ENCODE data around the gene OR52B6. TPM values are rescaled to one million over a fixed set of nuclear protein-coding genes. Genes with fewer than 3 reads are reported as not detected.

The OR52B6 gene
- total and polyA plus RNA-seq, 2 of the 13 experiments (the other 11 are each of a cell fraction or from before 2014, with no cell fraction given) = not detected

DNA sequence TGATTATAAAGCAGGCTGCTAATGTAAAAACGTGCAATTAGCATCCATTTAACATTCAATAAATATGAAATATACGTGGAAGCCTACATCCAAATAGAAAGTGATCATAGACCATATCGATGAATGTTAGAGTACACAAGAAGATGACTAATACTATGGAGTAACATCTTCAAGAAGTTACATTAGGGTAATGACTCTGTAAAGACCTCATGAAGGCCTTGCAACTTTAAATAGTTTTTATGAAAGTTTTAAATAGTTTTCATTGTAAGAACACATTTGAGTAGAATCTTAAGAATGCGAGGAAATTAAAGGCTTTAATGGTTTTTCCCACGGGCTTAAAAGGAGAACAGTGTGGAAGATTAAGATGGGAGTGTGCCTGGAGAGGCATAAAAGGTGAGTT lies 45.5 kb downstream of the OR52B6 start:
- in situ Hi-C loops (cut with HindIII; ENCODE audit: extremely low pct_ligation_motif_present, low pct_unique_long_range_greater_than_20kb) = no loop called here
- no peak for DNase-seq (ENCODE audit: low spot score)
- H3K4me2 ChIP-seq (ENCODE audit: low read depth, low read length) = no peak overlapping the region
- no peak for ATAC-seq
- H3K4me3 ChIP-seq (replicated peaks in 1 of 3; ENCODE audit: insufficient read depth in 1 of 3, low read depth in 2 of 3, low read length in 3 of 3) = no peak overlapping the region
- BruUV-seq (replicated peaks) = no TSS peak
- ChIA-PET CTCF (ENCODE audit: low intra/inter-chr PET ratio, low total read pairs) (no interaction called here), POLR2A (no interaction called here)
- intact Hi-C loops (cut with micrococcal nuclease; ENCODE audit: unreplicated experiment) = no loop called here
- FAIRE-seq = no peak
- no peaks in the 10 kb centered on the region for H3K36me3 ChIP-seq (replicated peaks in 1 of 2; ENCODE audit: control insufficient read depth in 1 of 2, insufficient read depth in 2 of 2, low read length in 2 of 2)
- TF ChIP-seq GZF1 (CRISPR knock-in tag; IDR thresholded peaks at IDR 0.05) (no peak), ZNF468 (CRISPR knock-in tag; IDR thresholded peaks at IDR 0.05) (no peak)
- H3K9me3 ChIP-seq (ENCODE audit: low read length) = no peaks in the 10 kb centered on the region
- H3K9ac ChIP-seq (ENCODE audit: insufficient read depth, low read depth, low read length) = no peak overlapping the region
- H3K27ac ChIP-seq (ENCODE audit: extremely low read length, insufficient read depth, low read length) = no peak overlapping the region
- H4K20me1 ChIP-seq (ENCODE audit: insufficient read depth, low read length) = no peaks in the 10 kb centered on the region
- peaks cover 8% of the 10 kb centered on the region for H3K4me1 ChIP-seq (ENCODE audit: insufficient read depth, low read length)
- no peak overlapping the region for H2AFZ ChIP-seq (ENCODE audit: low read length)
- WGBS (ENCODE audit: low lambda C conversion rate) = 28% methylated on average over 5 of the region's 5 CpGs
- H3K79me2 ChIP-seq (ENCODE audit: insufficient read depth, low read length) = no peaks in the 10 kb centered on the region
- H3K27me3 ChIP-seq (ENCODE audit: control insufficient read depth in 1 of 2, insufficient read depth in 2 of 2, low read length in 2 of 2) = 0 out of 5 replicates have a peak, but pooled peaks cover 0 to 5% of the 10 kb centered on the region in 2 experiments

- TF ChIP-seq NFRKB (IDR thresholded peaks at IDR 0.05) = no peak
- Histone ChIP-seq H3K9me3 (ENCODE audit: low read length) (no peaks in the 10 kb centered on the region), H2AFZ (ENCODE audit: low read length) (no peak overlapping the region), H3K27me3 (ENCODE audit: control insufficient read depth in 1 of 2, insufficient read depth in 2 of 2, low read length in 2 of 2) (0 out of 5 replicates have a peak, but pooled peaks cover 0 to 5% of the 10 kb centered on the region in 2 experiments), H3K9ac (ENCODE audit: insufficient read depth, low read depth, low read length) (no peak overlapping the region), H3K27ac (ENCODE audit: extremely low read length, insufficient read depth, low read length) (no peak overlapping the region), H3K4me2 (ENCODE audit: low read depth, low read length) (no peak overlapping the region), H3K79me2 (ENCODE audit: insufficient read depth, low read length) (no peaks in the 10 kb centered on the region), H3K36me3 (replicated peaks in 1 of 2; ENCODE audit: control insufficient read depth in 1 of 2, insufficient read depth in 2 of 2, low read length in 2 of 2) (no peaks in the 10 kb centered on the region), H4K20me1 (ENCODE audit: insufficient read depth, low read length) (no peaks in the 10 kb centered on the region), H3K4me1 (ENCODE audit: insufficient read depth, low read length) (no peaks in the 10 kb centered on the region), H3K4me3 (replicated peaks in 1 of 3; ENCODE audit: insufficient read depth in 1 of 3, low read depth in 2 of 3, low read length in 3 of 3) (no peak overlapping the region)
- ATAC-seq (no peak), FAIRE-seq (no peak), DNase-seq (ENCODE audit: low spot score) (no peak)
- in situ Hi-C loops (cut with HindIII; ENCODE audit: extremely low pct_ligation_motif_present, low pct_unique_long_range_greater_than_20kb) = no loop called here
- ChIA-PET CTCF (ENCODE audit: low intra/inter-chr PET ratio, low total read pairs) (no interaction called here), POLR2A (no interaction called here)
- 29% methylated on average over 2 of the region's 2 CpGs for WGBS (ENCODE audit: low lambda C conversion rate)
- intact Hi-C loops (cut with micrococcal nuclease; ENCODE audit: unreplicated experiment) = no loop called here
- no TSS peak for BruUV-seq (replicated peaks)
These were observed 50.7 kb downstream of the OR52B6 start for GRCh38 chr11:5631417-5631816.

Other genes with a start within 250 kb of the OR52B6 start
- 0.18 and 0.20 TPM in 2 replicates for gene OR51B5, start 237.4 kb upstream of the OR52B6 start, total RNA-seq (2016; rRNA removed; fragmentation: Illumina TruSeq; extraction: Trizol)
- 0.16 TPM in 2 replicates for gene OR51B5, start 237.4 kb upstream of the OR52B6 start, polyA plus RNA-seq (2011; rRNA removed)
- gene OR51B6, start 229.4 kb upstream of the OR52B6 start, total RNA-seq (2016; rRNA removed; fragmentation: Illumina TruSeq; extraction: Trizol) = not detected in 2 replicates
- not detected in 2 replicates for gene OR51B6, start 229.4 kb upstream of the OR52B6 start, polyA plus RNA-seq (2011; rRNA removed)
- not detected in 2 replicates for gene OR51M1, start 197.1 kb upstream of the OR52B6 start, total RNA-seq (2016; rRNA removed; fragmentation: Illumina TruSeq; extraction: Trizol)
- not detected in 2 replicates for gene OR51M1, start 197.1 kb upstream of the OR52B6 start, polyA plus RNA-seq (2011; rRNA removed)
- not detected in 2 replicates for gene OR51Q1, start 158.8 kb upstream of the OR52B6 start, total RNA-seq (2016; rRNA removed; fragmentation: Illumina TruSeq; extraction: Trizol)
- not detected in 2 replicates for gene OR51Q1, start 158.8 kb upstream of the OR52B6 start, polyA plus RNA-seq (2011; rRNA removed)
- not detected in 2 replicates for gene OR51I1, start 139.4 kb upstream of the OR52B6 start, total RNA-seq (2016; rRNA removed; fragmentation: Illumina TruSeq; extraction: Trizol)
- 0.09 TPM in 1 of 2 replicates, not detected in the other for gene OR51I1, start 139.4 kb upstream of the OR52B6 start, polyA plus RNA-seq (2011; rRNA removed)
- gene OR51I2, start 131.6 kb upstream of the OR52B6 start, total RNA-seq (2016; rRNA removed; fragmentation: Illumina TruSeq; extraction: Trizol) = not detected in 2 replicates
- not detected in 2 replicates for gene OR51I2, start 131.6 kb upstream of the OR52B6 start, polyA plus RNA-seq (2011; rRNA removed)
- gene OR52D1, start 92.2 kb upstream of the OR52B6 start, total RNA-seq (2016; rRNA removed; fragmentation: Illumina TruSeq; extraction: Trizol) = not detected in 2 replicates
- gene OR52D1, start 92.2 kb upstream of the OR52B6 start, polyA plus RNA-seq (2011; rRNA removed) = not detected in 2 replicates
- not detected in 2 replicates for gene UBQLN3, start 70.9 kb upstream of the OR52B6 start, total RNA-seq (2016; rRNA removed; fragmentation: Illumina TruSeq; extraction: Trizol)
- gene UBQLN3, start 70.9 kb upstream of the OR52B6 start, polyA plus RNA-seq (2011; rRNA removed) = 0.08 TPM in 1 of 2 replicates, not detected in the other
- gene UBQLNL, start 64.2 kb upstream of the OR52B6 start, total RNA-seq (2016; rRNA removed; fragmentation: Illumina TruSeq; extraction: Trizol) = not detected in 2 replicates
- 0.08 and 0.10 TPM in 2 replicates for gene UBQLNL, start 64.2 kb upstream of the OR52B6 start, polyA plus RNA-seq (2011; rRNA removed)
- not detected in 2 replicates for gene OR52H1, start 32.3 kb upstream of the OR52B6 start, total RNA-seq (2016; rRNA removed; fragmentation: Illumina TruSeq; extraction: Trizol)
- gene OR52H1, start 32.3 kb upstream of the OR52B6 start, polyA plus RNA-seq (2011; rRNA removed) = not detected in 2 replicates
- not detected in 2 replicates for gene TRIM6, start 15.8 kb downstream of the OR52B6 start, total RNA-seq (2016; rRNA removed; fragmentation: Illumina TruSeq; extraction: Trizol)
- gene TRIM6, start 15.8 kb downstream of the OR52B6 start, polyA plus RNA-seq (2011; rRNA removed) = not detected in 2 replicates
- 0.42 and 0.72 TPM in 2 replicates for gene TRIM34, start 44.1 kb downstream of the OR52B6 start, total RNA-seq (2016; rRNA removed; fragmentation: Illumina TruSeq; extraction: Trizol)
- 0.13 and 0.33 TPM in 2 replicates for gene TRIM34, start 44.1 kb downstream of the OR52B6 start, polyA plus RNA-seq (2011; rRNA removed)
- gene TRIM5, start 104.2 kb downstream of the OR52B6 start, total RNA-seq (2016; rRNA removed; fragmentation: Illumina TruSeq; extraction: Trizol) = 13.1 and 19.9 TPM in 2 replicates
- gene TRIM5, start 104.2 kb downstream of the OR52B6 start, polyA plus RNA-seq (2011; rRNA removed) = 7.0 and 7.8 TPM in 2 replicates
- 2.2 and 2.4 TPM in 2 replicates for gene TRIM22, start 108.9 kb downstream of the OR52B6 start, total RNA-seq (2016; rRNA removed; fragmentation: Illumina TruSeq; extraction: Trizol)
- 3.2 and 3.4 TPM in 2 replicates for gene TRIM22, start 108.9 kb downstream of the OR52B6 start, polyA plus RNA-seq (2011; rRNA removed)
- gene OR56B1, start 155.6 kb downstream of the OR52B6 start, total RNA-seq (2016; rRNA removed; fragmentation: Illumina TruSeq; extraction: Trizol) = not detected in 2 replicates
- not detected in 2 replicates for gene OR56B1, start 155.6 kb downstream of the OR52B6 start, polyA plus RNA-seq (2011; rRNA removed)
- gene OR52N4, start 173.4 kb downstream of the OR52B6 start, total RNA-seq (2016; rRNA removed; fragmentation: Illumina TruSeq; extraction: Trizol) = 0.09 TPM in 1 of 2 replicates, not detected in the other
- gene OR52N4, start 173.4 kb downstream of the OR52B6 start, polyA plus RNA-seq (2011; rRNA removed) = 0.18 and 0.30 TPM in 2 replicates
- gene OR52N5, start 202.5 kb downstream of the OR52B6 start, total RNA-seq (2016; rRNA removed; fragmentation: Illumina TruSeq; extraction: Trizol) = not detected in 2 replicates
- gene OR52N5, start 202.5 kb downstream of the OR52B6 start, polyA plus RNA-seq (2011; rRNA removed) = not detected in 2 replicates
- gene OR52N1, start 210.4 kb downstream of the OR52B6 start, total RNA-seq (2016; rRNA removed; fragmentation: Illumina TruSeq; extraction: Trizol) = not detected in 2 replicates
- not detected in 2 replicates for gene OR52N1, start 210.4 kb downstream of the OR52B6 start, polyA plus RNA-seq (2011; rRNA removed)
- gene OR52N2, start 228.0 kb downstream of the OR52B6 start, total RNA-seq (2016; rRNA removed; fragmentation: Illumina TruSeq; extraction: Trizol) = not detected in 2 replicates
- 0.14 TPM in 1 of 2 replicates, not detected in the other for gene OR52N2, start 228.0 kb downstream of the OR52B6 start, polyA plus RNA-seq (2011; rRNA removed)